HG02571 (cell line): ENCODE measurements around the gene SDK2.

ENCODE experiments used
- ATAC-seq: cut with Tn5 transposase; IDR thresholded peaks from one replicate; pipeline ENCODE4 v1.9.1; 2021; ENCODE audit warnings: mild to moderate bottlenecking, moderate library complexity; ENCODE audit not compliant: unreplicated experiment

Gene SDK2

GRCh38 chr17:73560661-73561060 is 83.6 kb downstream of the SDK2 start:
- ATAC-seq: no peak

DNA sequence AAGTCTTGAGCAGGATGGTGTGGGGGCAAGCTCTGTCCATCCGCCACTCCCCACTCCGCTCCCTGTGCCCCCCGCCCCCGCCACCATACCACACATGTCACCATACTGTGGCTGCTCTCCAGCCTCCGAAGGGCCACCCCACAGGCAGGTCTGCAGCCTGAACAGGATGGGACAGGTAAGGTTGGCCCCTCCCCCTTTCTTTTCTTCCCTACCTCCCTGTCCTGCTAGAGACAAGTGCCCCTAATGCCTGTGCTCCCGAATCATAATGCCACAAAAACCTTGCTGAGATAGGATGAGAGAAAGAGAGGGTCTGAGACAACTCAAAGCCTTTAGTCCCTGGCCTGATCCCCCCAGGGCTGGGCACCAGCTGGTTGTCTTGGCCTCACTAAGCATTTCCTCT is 84.7 kb downstream of the SDK2 start:
- ATAC-seq: no peak

- ATAC-seq: no peak
These were observed 88.9 kb downstream of the SDK2 start for GRCh38 chr17:73555199-73555960.

DNA sequence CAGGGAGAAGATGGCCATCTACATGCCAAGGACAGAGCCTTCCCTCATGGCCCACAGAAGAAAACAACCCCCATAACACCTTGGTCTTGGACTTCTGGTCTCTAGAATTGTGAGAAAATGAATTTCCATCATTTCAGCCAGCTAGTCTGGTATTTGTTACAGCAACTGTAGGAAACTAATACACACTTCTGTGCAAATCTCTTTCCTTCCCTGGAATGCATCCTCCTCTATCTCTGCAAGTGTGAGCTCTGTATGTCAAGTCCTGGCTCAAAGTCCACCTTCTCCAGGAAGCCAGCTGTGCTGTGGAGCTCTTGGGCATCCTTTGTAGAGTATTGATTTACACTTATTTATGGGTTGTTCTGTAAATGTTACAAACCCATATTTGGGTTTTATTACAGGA is 89.7 kb downstream of the SDK2 start:
- no peak for ATAC-seq

DNA sequence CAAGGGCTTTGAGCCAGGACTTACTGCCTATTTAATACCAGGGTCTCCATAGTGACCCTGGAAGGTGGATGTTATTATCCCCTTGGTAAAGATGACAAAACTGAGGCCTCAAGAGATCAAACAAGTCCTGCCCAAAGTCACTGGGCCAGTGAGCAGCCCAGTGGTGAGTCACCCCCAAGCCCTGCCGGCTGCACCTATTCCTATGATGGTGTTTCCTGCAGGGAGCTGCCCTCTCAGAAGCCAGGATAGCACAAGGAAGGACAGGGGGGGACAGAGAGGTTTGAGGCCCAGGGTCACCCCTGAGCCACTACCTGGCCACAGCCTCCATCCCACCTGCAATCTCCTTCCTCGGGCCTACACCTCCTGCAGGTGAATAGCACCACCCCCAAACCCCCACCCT is 90.9 kb downstream of the SDK2 start:
- no peak for ATAC-seq

DNA sequence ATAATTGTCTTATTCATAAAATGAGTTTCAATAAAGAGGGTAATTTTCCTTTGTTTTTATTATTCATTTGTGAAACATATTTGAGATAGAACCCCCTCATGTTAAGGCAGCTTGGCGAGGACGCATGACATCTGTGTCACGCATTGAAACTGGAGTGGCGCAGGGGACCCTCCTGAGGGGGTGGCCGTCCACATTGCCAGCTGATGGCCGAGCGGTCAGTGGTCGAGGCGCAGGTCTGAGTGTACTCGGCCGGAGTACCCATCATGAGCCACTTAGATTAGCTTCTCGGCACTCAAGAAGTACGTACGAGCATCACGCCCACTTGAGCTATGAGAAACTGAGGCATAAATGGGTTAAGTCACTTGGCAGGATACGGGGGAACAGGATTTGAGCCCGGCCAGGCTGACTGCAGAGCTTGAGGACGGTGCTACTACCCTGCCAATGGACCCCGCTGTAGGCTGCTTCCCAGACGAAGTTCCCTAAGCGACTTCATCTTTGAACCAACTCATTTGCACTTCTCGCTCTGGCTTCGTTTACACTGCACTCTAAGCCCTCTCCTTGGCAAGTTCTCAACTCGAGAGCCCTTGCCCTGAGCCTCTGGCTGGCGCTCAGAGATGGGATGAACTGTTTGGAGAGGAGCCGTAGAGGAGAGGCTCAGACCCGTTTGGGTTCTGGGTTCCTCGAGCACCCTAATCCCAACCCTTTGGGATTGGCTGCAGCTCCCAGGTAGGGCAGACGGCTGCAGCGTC is 91.8 kb downstream of the SDK2 start:
- ATAC-seq: no peak

GRCh38 chr17:73551759-73552158 is 92.5 kb downstream of the SDK2 start:
- no peak for ATAC-seq

DNA sequence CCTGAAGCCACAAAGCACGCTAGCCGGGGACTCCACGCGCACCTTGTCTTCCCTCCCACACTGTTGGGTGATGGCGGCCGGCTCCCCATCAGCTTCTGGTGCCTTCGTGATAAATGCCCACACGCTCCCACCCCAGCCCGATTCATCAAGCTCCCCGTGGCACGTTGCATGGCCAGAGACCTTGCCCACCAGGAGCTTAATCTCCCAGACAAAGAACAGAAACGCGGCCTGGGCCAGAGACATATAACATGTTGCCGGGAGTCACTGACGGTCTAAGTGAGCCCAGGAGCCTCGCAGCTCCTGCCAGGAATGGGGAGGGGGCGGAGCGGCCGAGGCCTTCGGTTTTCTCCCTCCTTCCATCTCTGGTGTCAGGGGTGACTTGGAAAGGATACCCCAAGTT is 93.1 kb downstream of the SDK2 start:
- no peak for ATAC-seq

DNA sequence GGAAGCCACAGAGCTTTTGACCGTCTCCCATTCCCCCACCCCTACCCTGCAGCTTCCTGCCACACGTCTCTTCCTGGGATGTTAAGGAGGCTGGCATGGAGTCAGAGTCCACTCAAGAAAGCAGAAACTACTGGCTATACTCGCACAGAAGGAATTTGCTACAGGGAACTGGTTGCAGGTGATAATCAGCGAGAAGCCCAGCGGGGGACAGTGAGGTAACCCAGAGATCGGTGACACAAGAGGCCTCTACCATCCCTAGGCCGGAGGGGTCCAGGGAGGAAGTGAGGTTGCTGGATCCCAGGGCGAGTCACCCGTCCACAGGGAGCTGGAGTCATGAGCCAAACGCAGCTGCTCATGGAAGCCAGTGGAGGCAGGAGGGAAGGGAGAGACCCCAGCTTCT is 93.7 kb downstream of the SDK2 start:
- ATAC-seq: no peak

- ATAC-seq: no peak
These were observed 94.3 kb downstream of the SDK2 start for GRCh38 chr17:73549841-73550430.

DNA sequence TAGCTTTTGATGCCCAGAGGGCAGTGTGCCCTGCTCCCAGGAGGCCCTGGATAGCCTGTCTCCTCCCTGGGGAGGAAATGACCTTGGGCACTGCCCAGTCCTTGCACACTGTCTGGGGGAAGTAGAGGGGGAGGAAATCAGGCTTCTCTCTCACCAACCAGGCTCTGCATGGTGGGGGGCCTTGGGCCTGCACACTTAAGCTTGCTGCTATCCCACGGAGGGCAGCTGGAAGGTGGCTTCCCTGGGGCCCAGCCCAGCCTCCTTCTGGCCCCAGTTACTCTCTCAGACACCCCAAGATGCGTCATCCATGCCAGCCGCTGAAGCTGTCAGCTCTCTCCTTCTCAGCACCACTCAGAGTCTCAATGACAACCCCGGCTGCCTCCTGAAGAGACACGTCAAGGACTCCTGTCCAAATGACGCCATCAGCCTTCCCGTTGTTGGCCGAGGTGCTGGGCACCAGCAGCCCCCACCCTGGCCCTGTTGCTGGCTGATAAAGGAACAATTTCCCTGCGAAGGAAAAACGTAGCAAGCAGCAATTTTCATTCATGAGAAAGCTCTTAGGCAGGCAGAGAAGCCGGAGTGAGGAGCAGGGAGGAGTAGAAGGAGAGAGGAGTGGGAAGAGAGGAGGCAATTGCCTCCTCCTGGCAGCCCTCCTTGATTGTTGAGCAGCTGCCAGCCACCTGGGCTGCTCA is 95.5 kb downstream of the SDK2 start:
- no peak for ATAC-seq

- no peak for ATAC-seq
These were observed 96.5 kb downstream of the SDK2 start for GRCh38 chr17:73547790-73548189.

DNA sequence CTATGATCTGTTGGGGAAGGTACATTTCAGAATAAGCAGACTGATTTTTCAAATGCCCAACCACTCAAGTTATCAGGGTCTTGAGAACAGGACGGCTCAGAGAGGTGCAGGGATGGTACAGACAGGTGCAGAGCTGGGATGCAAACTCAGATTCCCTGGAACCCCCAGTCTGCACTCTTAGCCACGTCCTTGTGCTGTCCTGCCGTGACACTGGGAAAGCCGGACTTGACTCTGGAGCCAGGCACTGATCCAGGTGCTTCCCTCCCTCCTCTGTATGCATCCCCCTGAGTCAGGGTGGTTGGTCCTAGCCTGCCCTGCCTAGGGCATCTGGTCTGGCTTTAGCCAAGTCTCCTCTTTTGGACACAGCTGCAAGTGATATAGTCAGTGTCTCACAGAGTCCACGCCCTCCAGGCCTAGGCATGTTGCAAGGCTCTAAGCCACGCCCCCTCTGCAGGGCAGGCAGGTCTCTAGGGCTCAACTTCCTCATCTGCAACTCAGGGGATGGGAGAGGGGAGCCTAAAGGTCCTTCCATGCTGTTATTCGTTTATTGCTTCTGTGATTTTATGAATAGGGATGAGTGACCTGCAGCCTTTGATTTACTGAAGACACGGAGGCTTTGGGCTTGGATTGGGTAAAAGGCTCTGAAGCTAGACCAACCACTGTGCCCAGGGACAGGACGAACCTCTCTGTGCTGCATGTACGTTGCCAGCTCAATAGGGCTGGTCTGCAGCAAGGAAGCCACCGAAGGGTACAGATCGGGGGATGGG is 97.3 kb downstream of the SDK2 start:
- ATAC-seq: no peak

- ATAC-seq: no peak
These were observed 98.1 kb downstream of the SDK2 start for GRCh38 chr17:73546114-73546513.

DNA sequence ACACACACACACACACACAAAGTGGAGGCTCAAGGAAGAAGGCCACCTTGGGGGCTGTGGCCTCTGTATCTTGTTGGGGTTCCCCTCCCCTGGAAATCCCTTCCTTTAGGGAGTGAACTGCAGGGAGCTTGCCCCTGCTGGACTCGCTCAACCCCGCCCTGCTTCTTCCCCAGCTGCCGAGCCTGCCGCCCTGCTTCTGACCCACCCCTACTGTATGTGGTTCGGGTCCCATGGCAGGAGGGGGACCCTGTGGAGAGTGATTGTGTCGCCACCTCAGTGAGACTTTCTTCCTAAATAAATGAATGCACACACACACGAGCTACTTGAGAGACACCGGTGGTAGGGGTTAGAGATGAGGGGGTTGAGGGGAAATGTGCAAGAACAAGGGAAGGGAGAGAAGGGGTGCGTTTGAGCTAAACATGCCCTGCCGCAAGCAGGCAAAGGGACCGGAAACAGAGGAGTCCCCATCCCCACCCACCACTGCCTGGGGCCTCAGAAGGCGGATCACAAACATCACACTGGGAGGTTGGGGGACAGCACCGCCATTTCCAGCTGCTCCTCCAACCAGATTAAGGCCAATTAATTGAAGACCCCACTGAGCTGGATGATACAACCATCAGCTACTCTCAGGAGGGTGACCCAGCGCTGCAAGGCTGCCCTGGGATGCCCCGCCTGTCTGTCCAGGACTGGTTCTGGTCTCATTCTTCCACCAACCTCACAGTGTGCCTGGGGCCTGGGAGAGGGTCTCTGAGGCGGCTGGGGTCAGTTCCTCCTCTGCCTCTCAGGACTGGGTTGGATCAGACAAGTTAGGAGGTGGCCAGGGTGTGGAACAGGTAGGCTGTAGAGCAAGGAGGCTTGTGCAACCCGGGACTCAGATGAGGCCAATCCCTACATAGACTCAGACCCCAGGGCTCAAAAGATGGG is 98.9 kb downstream of the SDK2 start:
- no peak for ATAC-seq

DNA sequence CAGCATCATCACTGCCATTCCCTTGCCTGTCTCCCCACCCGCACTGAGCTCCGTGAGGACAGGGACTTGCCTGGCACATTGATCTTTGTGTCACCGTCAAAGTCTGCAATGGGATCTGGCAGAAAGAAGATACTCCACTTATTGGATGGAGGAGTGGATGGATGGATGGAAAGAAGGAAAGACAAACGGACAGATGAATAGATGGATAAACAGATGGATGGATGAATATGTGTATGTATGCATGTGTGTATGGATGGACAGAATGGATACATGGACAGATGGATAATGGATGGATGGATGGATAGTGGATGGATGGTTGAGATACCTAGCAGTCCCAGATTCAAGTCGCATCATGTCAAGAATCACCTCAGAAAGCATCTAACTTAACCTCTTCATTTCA is 99.9 kb downstream of the SDK2 start:
- ATAC-seq: no peak

DNA sequence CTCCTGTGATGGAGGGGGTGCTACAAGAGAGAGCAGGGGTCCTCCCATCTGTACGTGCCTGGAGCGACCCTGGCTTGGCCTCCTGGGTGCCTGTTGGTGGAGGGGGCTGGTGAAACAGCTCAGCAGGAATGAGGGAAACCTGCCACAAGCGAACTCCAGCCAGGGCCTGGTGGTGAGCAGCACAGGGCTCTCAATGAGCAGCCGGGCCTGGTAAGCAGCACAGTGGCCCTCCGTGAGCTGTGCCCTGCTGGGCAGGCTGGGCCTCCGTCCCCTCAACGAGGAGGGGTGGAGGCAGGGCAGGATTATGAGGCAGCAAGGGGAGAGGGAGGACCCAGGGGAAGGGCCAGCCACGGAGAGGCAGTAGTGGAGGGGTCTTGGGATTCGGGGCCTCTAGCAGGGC is 101.9 kb downstream of the SDK2 start:
- no peak for ATAC-seq

DNA sequence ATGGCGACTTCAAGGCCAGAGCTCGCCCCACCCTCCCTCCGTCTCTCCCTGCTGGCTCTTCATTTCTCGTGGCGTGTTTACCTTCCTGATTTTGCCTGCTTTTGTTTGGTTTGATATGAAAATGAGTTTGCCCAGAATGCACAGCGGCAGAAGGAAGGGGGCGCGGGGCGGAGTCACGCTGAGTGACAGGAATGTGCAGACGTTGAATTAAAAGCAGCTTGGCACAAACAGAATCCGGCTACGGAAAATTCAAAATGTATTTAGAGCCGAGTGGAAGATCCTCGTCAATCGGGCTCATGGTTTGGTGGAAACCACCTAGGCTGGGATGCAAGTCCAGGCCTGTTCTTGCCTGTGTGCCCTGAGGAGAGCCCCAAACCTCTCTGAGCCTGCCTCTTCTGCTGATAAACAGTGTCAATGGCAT is 102.7 kb downstream of the SDK2 start:
- no peak for ATAC-seq

- ATAC-seq: no peak
These were observed 103.1 kb downstream of the SDK2 start for GRCh38 chr17:73541111-73541510.

GRCh38 chr17:73539166-73539565 is 105.1 kb downstream of the SDK2 start:
- ATAC-seq: no peak
